MM.1S (cell line): Measurements from ENCODE around the gene HSBP1L1.

Source experiments
- DNase-seq: peaks from one replicate; pipeline ENCODE4 v3.0.0-alpha.2; 2015
- H2AFZ ChIP-seq: fragments of 300-600 bp; sonication (generic); 2 replicates; pipeline ENCODE4 v1.6.0; 2016; ENCODE audit warnings: antibody characterized with exemption, low read length
- H3F3A ChIP-seq: fragments of 300-600 bp; sonication (generic); 2 replicates; pipeline ENCODE4 v1.6.1; 2016; ENCODE audit warnings: mild to moderate bottlenecking, antibody characterized with exemption, low read length, moderate library complexity, mixed read lengths; ENCODE audit not compliant: insufficient read depth
- H3K27ac ChIP-seq: fragments of 300-600 bp; sonication (generic); 2 replicates; pipeline ENCODE4 v1.5.1; 2016; ENCODE audit warnings: mild to moderate bottlenecking, low read length
- H3K27me3 ChIP-seq: fragments of 300-600 bp; sonication (generic); replicated peaks from 2 replicates; pipeline ENCODE4 v1.6.0; 2016; ENCODE audit warnings: low read length; ENCODE audit not compliant: insufficient read depth
- H3K36me3 ChIP-seq: fragments of 300-600 bp; sonication (generic); replicated peaks from 2 replicates; pipeline ENCODE4 v1.6.1; 2016; ENCODE audit warnings: mild to moderate bottlenecking, low read length, mixed read lengths; ENCODE audit not compliant: insufficient read depth
- H3K4me1 ChIP-seq: fragments of 300-600 bp; sonication (generic); 2 replicates; pipeline ENCODE4 v1.6.1; 2016; ENCODE audit warnings: low read length, mixed read lengths
- H3K4me2 ChIP-seq: fragments of 300-600 bp; sonication (generic); 2 replicates; pipeline ENCODE4 v1.6.0; 2016; ENCODE audit warnings: low read depth, low read length
- H3K4me3 ChIP-seq: fragments of 300-600 bp; sonication (generic); 2 replicates; pipeline ENCODE4 v1.5.1; 2016; ENCODE audit warnings: low read length, mixed read lengths
- H3K79me2 ChIP-seq: fragments of 300-600 bp; sonication (generic); 2 replicates; pipeline ENCODE4 v1.6.1; 2016; ENCODE audit warnings: mixed run types, low read length, mixed read lengths
- H3K9ac ChIP-seq: fragments of 300-600 bp; sonication (generic); 2 replicates; pipeline ENCODE4 v1.6.1; 2016; ENCODE audit warnings: low read length, mixed read lengths
- H3K9me2 ChIP-seq: fragments of 300-600 bp; sonication (generic); replicated peaks from 2 replicates; pipeline ENCODE4 v1.6.1; 2016; ENCODE audit warnings: mild to moderate bottlenecking, low read length, mixed read lengths; ENCODE audit not compliant: insufficient read depth
- H3K9me3 ChIP-seq: fragments of 300-600 bp; sonication (generic); replicated peaks from 2 replicates; pipeline ENCODE4 v1.6.1; 2016; ENCODE audit warnings: mild to moderate bottlenecking, low read length, mixed read lengths; ENCODE audit not compliant: insufficient read depth
- H4K20me1 ChIP-seq: fragments of 300-600 bp; sonication (generic); 2 replicates; pipeline ENCODE4 v1.6.1; 2016; ENCODE audit warnings: mild to moderate bottlenecking, low read length, moderate library complexity, mixed read lengths; ENCODE audit not compliant: insufficient read depth
- EZH2 ChIP-seq: fragments of 300-600 bp; sonication (generic); optimal IDR thresholded peaks from 2 replicates; pipeline ENCODE3; 2017; ENCODE audit warnings: low read depth, mild to moderate bottlenecking, antibody characterized with exemption, low read length, mixed read lengths
- EZH2phosphoT487 ChIP-seq: fragments of 300-600 bp; sonication (generic); IDR thresholded peaks from 2 replicates; pipeline ENCODE4 v1.6.1; 2018; ENCODE audit warnings: antibody characterized with exemption, low read length
- TF ChIP-seq, protein P1 (sequence below): fragments of 300-600 bp; sonication (generic); IDR thresholded peaks from 2 replicates; pipeline ENCODE4 v1.5.1; 2016; ENCODE audit warnings: antibody characterized with exemption, low read length, mixed read lengths

The HSBP1L1 gene

DNA sequence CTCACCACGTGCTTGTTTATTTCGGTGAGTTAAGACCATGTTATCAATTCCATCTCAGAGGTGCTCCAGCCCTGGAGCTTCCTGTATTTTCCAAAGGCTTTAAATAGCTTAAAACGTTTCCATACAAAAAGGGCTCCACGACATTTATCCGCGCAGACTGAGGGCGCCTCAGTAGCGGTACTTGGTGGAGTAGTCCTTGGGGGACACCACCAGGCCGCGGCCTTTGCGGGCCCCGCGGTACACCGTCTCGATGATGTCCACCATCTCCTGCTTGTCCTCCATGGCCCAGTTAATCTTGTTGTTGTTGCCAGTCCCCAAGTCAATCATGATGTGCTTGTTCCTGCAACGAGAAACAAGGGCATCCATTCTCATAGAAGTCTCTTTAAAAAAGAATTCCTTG is 9.1 kb downstream of the HSBP1L1 start:
- Histone ChIP-seq H4K20me1 (no peaks in the 10 kb centered on the region), H3K36me3 (peaks cover 16% of the 10 kb centered on the region), H3K9me3 (no peaks in the 10 kb centered on the region), H3K79me2 (peaks cover 61% of the 10 kb centered on the region), H3K9ac (no peak overlapping the region), H3F3A (no peaks in the 10 kb centered on the region), H2AFZ (no peak overlapping the region), H3K27ac (no peak overlapping the region), H3K4me1 (no peaks in the 10 kb centered on the region), H3K9me2 (no peaks in the 10 kb centered on the region), H3K4me3 (no peak overlapping the region), H3K27me3 (no peaks in the 10 kb centered on the region), H3K4me2 (no peak overlapping the region)
- TF ChIP-seq, protein P1, sequence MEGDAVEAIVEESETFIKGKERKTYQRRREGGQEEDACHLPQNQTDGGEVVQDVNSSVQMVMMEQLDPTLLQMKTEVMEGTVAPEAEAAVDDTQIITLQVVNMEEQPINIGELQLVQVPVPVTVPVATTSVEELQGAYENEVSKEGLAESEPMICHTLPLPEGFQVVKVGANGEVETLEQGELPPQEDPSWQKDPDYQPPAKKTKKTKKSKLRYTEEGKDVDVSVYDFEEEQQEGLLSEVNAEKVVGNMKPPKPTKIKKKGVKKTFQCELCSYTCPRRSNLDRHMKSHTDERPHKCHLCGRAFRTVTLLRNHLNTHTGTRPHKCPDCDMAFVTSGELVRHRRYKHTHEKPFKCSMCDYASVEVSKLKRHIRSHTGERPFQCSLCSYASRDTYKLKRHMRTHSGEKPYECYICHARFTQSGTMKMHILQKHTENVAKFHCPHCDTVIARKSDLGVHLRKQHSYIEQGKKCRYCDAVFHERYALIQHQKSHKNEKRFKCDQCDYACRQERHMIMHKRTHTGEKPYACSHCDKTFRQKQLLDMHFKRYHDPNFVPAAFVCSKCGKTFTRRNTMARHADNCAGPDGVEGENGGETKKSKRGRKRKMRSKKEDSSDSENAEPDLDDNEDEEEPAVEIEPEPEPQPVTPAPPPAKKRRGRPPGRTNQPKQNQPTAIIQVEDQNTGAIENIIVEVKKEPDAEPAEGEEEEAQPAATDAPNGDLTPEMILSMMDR: no peak
- TF ChIP-seq EZH2phosphoT487 (no peak), EZH2 (no peak)
- DNase-seq: no peak

DNA sequence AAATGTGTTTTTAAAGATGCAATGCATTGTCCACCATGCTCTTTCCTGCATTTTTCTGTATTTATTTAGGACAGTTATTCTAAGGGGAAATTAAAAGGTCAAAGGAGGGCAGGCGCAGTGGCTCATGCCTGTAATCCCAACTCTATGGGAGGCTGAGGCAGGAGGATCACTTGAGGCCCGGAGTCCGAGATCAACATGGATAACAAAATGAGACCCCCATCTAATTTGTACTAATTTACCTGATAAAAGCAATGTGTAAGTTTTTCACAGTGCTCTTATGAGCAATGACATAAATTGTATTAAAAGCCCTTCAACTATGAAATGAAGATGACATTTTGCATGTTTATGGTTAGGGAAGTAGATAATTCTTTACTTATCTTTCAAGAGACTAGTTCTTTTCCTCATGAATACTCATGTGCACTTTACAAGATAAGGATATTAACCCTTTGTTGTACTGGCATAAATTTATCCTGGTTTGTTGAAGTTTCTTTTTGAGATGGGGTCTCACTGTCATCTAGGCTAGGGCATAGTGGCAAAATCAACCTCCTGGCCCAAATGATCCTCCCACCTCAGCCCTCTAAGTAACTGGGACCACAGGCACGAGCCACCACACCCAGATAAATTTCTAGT is 9.7 kb downstream of the HSBP1L1 start:
- Histone ChIP-seq H3K27ac (no peak overlapping the region), H2AFZ (no peak overlapping the region), H3K4me1 (no peaks in the 10 kb centered on the region), H3K9ac (no peak overlapping the region), H3K4me2 (no peak overlapping the region), H3F3A (no peaks in the 10 kb centered on the region), H3K36me3 (peaks cover 16% of the 10 kb centered on the region), H3K27me3 (no peaks in the 10 kb centered on the region), H3K4me3 (no peak overlapping the region), H3K9me3 (no peaks in the 10 kb centered on the region), H4K20me1 (no peaks in the 10 kb centered on the region), H3K79me2 (peaks cover 68% of the 10 kb centered on the region), H3K9me2 (no peaks in the 10 kb centered on the region)
- no peak for TF ChIP-seq EZH2
- TF ChIP-seq EZH2phosphoT487: no peak
- TF ChIP-seq, protein P1: no peak
- DNase-seq: no peak

DNA sequence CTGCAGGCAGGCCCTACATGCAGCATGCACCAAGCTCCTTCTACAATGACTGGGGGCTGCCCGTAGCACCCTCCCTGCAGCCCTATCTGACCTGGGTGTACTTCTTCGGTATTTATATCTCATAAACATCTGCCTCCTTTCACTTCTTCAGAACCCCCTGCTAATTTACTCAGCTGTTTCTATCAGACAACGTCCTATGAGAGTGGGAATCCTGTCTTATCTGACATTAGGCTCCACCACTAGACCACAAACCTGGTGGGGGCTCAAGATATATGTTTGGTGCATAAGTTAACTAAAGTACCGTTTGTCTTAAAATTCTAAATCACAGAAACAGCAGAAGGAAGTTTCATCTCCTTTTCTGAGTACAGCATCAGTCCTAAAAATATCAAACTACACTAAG is 10.6 kb downstream of the HSBP1L1 start:
- Histone ChIP-seq H3K36me3 (peaks cover 19% of the 10 kb centered on the region), H3K79me2 (peaks cover 77% of the 10 kb centered on the region), H3K9me3 (no peaks in the 10 kb centered on the region), H3K4me2 (no peak overlapping the region), H3K27ac (no peak overlapping the region), H3K4me1 (no peaks in the 10 kb centered on the region), H3K9me2 (no peaks in the 10 kb centered on the region), H2AFZ (no peak overlapping the region), H3K9ac (no peak overlapping the region), H4K20me1 (no peaks in the 10 kb centered on the region), H3K4me3 (no peak overlapping the region), H3K27me3 (no peaks in the 10 kb centered on the region), H3F3A (no peaks in the 10 kb centered on the region)
- no peak for TF ChIP-seq EZH2phosphoT487
- TF ChIP-seq, protein P1: no peak
- no peak for DNase-seq
